HepG2 (cell line): ENCODE results near the gene B9D2. TPM values are rescaled to one million over a fixed set of nuclear protein-coding genes. Genes with fewer than 3 reads are reported as not detected.

Source experiments
- ATF5 ChIP-seq: sonication (generic); formaldehyde crosslinking; IDR thresholded peaks from 2 replicates; pipeline ENCODE4 v1.4.0; 2020; ENCODE audit warnings: mild to moderate bottlenecking, low read depth, missing genetic modification reagents
- CCAR2 ChIP-seq: fragments of 200-400 bp; formaldehyde crosslinking; optimal IDR thresholded peaks from 2 replicates; pipeline ENCODE3; 2018; ENCODE audit warnings: low read depth, mild to moderate bottlenecking, low read length, moderate library complexity
- CHD2 ChIP-seq: IDR thresholded peaks from 2 replicates; pipeline ENCODE4 v1.6.1; 2011; ENCODE audit warnings: low read depth, low read length, improper control_type of control experiment
- HDAC2 ChIP-seq: sonication (generic); formaldehyde crosslinking; IDR thresholded peaks from 2 replicates; pipeline ENCODE4 v1.4.0; 2020; ENCODE audit warnings: missing genetic modification reagents
- HHEX ChIP-seq: IDR thresholded peaks from 2 replicates; pipeline ENCODE4 v1.6.1; 2016; ENCODE audit warnings: control low read depth
- KMT2B ChIP-seq: IDR thresholded peaks from 2 replicates; pipeline ENCODE4 v1.6.1; 2016; ENCODE audit warnings: missing genetic modification reagents, missing compliant biosample characterization
- MBD4 ChIP-seq: IDR thresholded peaks from 2 replicates; pipeline ENCODE4 v1.6.1; 2012; ENCODE audit warnings: low read length, inconsistent platforms, borderline replicate concordance
- MIXL1 ChIP-seq: IDR thresholded peaks from 2 replicates; pipeline ENCODE4 v1.6.1; 2016
- MXD3 ChIP-seq: IDR thresholded peaks from 2 replicates; pipeline ENCODE4 v1.6.1; 2016; ENCODE audit warnings: mild to moderate bottlenecking, missing biosample characterization, missing genetic modification reagents
- NFYC ChIP-seq: IDR thresholded peaks from 2 replicates; pipeline ENCODE4 v1.6.1; 2016; ENCODE audit warnings: missing genetic modification reagents, missing compliant biosample characterization
- PHF20 ChIP-seq: sonication (generic); formaldehyde crosslinking; IDR thresholded peaks from 2 replicates; pipeline ENCODE4 v1.5.0; 2020; ENCODE audit warnings: mild to moderate bottlenecking, missing genetic modification reagents
- PRDM4 ChIP-seq: sonication (generic); formaldehyde crosslinking; IDR thresholded peaks from 2 replicates; pipeline ENCODE4 v1.9.0; 2021; ENCODE audit warnings: missing genetic modification reagents, borderline replicate concordance
- SRSF1 ChIP-seq: fragments of 200-400 bp; formaldehyde crosslinking; optimal IDR thresholded peaks from 2 replicates; pipeline ENCODE3; 2017; ENCODE audit warnings: mild to moderate bottlenecking, low read depth, low read length, moderate library complexity
- U2AF2 ChIP-seq: fragments of 200-400 bp; formaldehyde crosslinking; IDR thresholded peaks from 2 replicates; pipeline ENCODE4 v1.6.1; 2017; ENCODE audit warnings: low read depth, mild to moderate bottlenecking, low read length
- ZBTB10 ChIP-seq: sonication (generic); formaldehyde crosslinking; IDR thresholded peaks from 2 replicates; pipeline ENCODE4 v1.4.0; 2020; ENCODE audit warnings: missing genetic modification reagents, borderline replicate concordance
- ZIK1 ChIP-seq: sonication (generic); formaldehyde crosslinking; IDR thresholded peaks from 2 replicates; pipeline ENCODE4 v1.5.0; 2020; ENCODE audit warnings: mild to moderate bottlenecking, low read depth, missing genetic modification reagents, borderline replicate concordance
- ZNF275 ChIP-seq: sonication (generic); formaldehyde crosslinking; IDR thresholded peaks from 2 replicates; pipeline ENCODE4 v1.8.0; 2022; ENCODE audit warnings: missing genetic modification reagents, mild to moderate bottlenecking, inconsistent platforms, borderline replicate concordance
- ZNF33B ChIP-seq: sonication (generic); formaldehyde crosslinking; IDR thresholded peaks from 2 replicates; pipeline ENCODE4 v1.5.1; 2020; ENCODE audit warnings: mild to moderate bottlenecking, missing genetic modification reagents
- ZNF513 ChIP-seq: sonication (generic); formaldehyde crosslinking; conservative IDR thresholded peaks from 2 replicates; pipeline ENCODE4 v1.5.0; 2020; ENCODE audit warnings: missing genetic modification reagents
- ZNF550 ChIP-seq: sonication (generic); formaldehyde crosslinking; IDR thresholded peaks from 2 replicates; pipeline ENCODE4 v1.4.0; 2020; ENCODE audit warnings: mild to moderate bottlenecking, missing genetic modification reagents, borderline replicate concordance
- ZNF577 ChIP-seq: sonication (generic); formaldehyde crosslinking; IDR thresholded peaks from 2 replicates; pipeline ENCODE4 v1.4.0; 2020; ENCODE audit warnings: mild to moderate bottlenecking, low read depth, missing genetic modification reagents, borderline replicate concordance
- ZNF605 ChIP-seq: sonication (generic); formaldehyde crosslinking; IDR thresholded peaks from 2 replicates; pipeline ENCODE4 v1.8.0; 2022; ENCODE audit warnings: mild to moderate bottlenecking, missing genetic modification reagents
- polyA plus RNA-seq, 8 experiments: library from polyadenylated mRNA; depleted of rRNA in 3 of 8; stranded (reverse) in 7 of 8; unstranded in 1 of 8; fragments of >200 nt; fragmentation: Illumina TruSeq in 4 of 8; extraction: Trizol in 4 of 8; gene quantifications; 2 replicates each; pipeline versions ENCODE4 v1.2.1 to v1.2.3, GENCODE V29; 2011 to 2016; ENCODE audit warnings: low read depth in 4 of 8, missing spikeins in 1 of 8, mixed read lengths in 1 of 8; ENCODE audit not compliant: insufficient read depth in 1 of 8
- total RNA-seq, 5 experiments: library from RNA; depleted of rRNA; stranded (reverse); fragments of >200 nt; fragmentation: Illumina TruSeq; extraction: Trizol; gene quantifications; 2 replicates each; pipeline ENCODE4 v1.2.3, GENCODE V29; 2016; ENCODE audit warnings: low read depth in 1 of 5

The B9D2 gene
- total and polyA plus RNA-seq, 2 of the 13 experiments (the other 11 are each of a cell fraction or from before 2014, with no cell fraction given), result 3.1 to 4.4 TPM

- no peak for TF ChIP-seq MXD3 (CRISPR knock-in tag)
- TF ChIP-seq U2AF2, result no peak
- no peak for TF ChIP-seq PHF20 (CRISPR knock-in tag)
- no peak for TF ChIP-seq CCAR2
- peak; percentile 86 for TF ChIP-seq SRSF1
- TF ChIP-seq ZNF605 (CRISPR knock-in tag), result peak; percentile 24; the same call in 1 of the 2 replicates
- TF ChIP-seq ZNF577 (CRISPR knock-in tag), result no peak
- no peak for TF ChIP-seq ZNF33B (CRISPR knock-in tag)
- no peak for TF ChIP-seq ZNF275 (CRISPR knock-in tag)
- no peak for TF ChIP-seq ZIK1 (CRISPR knock-in tag)
- TF ChIP-seq CHD2, result no peak
- no peak for TF ChIP-seq NFYC (CRISPR knock-in tag)
- TF ChIP-seq MIXL1 (CRISPR knock-in tag), result no peak
- TF ChIP-seq ZBTB10 (CRISPR knock-in tag), result no peak
- TF ChIP-seq ZNF513, result no peak
- TF ChIP-seq PRDM4 (CRISPR knock-in tag), result no peak
- TF ChIP-seq ATF5 (CRISPR knock-in tag), result no peak
- no peak for TF ChIP-seq ZNF550 (CRISPR knock-in tag)
- TF ChIP-seq HDAC2, result no peak
- no peak for TF ChIP-seq HHEX (CRISPR knock-in tag)
- no peak for TF ChIP-seq KMT2B (CRISPR knock-in tag)
- TF ChIP-seq MBD4, result no peak
Observed at GRCh38 chr19:41323430-41324125, 40.4 kb downstream of the B9D2 start (continued).
